Activated CD4-positive, alpha-beta T cell treated with anti-CD3 and anti-CD28 coated beads for 36 hours (primary cell): ENCODE measurements around the gene CMIP. TPM values are rescaled to one million over a fixed set of nuclear protein-coding genes. Genes with fewer than 3 reads are reported as not detected.

ENCODE experiments used
- ATAC-seq: fragments of 200-7000 bp; cut with Tn5 transposase; one replicate; pipeline ENCODE4 v1.10.0; 2021; ENCODE audit warnings: mild to moderate bottlenecking, moderate library complexity
- CTCF ChIA-PET: fragments of 350-600 bp; sonication (Branson Sonifier 250); formaldehyde crosslinking; loops from one replicate; lab custom pipeline; 2021; ENCODE audit warnings: antibody characterized with exemption; lab: Charles Lee
- POLR2A ChIA-PET: fragments of 350-600 bp; sonication (Branson Sonifier 250); formaldehyde crosslinking; loops from one replicate; lab custom pipeline; 2021; ENCODE audit warnings: antibody characterized with exemption, inconsistent platforms; lab: Charles Lee
- DNase-seq: peaks from one replicate; pipeline ENCODE4 v3.0.0-alpha.2; 2020
- H3K27ac Mint-ChIP-seq: one replicate; pipeline ENCODE4 v1.8.0; 2021; ENCODE audit warnings: mixed read lengths
- H3K27me3 Mint-ChIP-seq: one replicate; pipeline ENCODE4 v1.8.0; 2021; ENCODE audit warnings: mixed read lengths
- H3K36me3 Mint-ChIP-seq: one replicate; pipeline ENCODE4 v1.8.0; 2021; ENCODE audit warnings: low read depth, mixed read lengths
- H3K4me1 Mint-ChIP-seq: one replicate; pipeline ENCODE4 v1.8.0; 2021; ENCODE audit warnings: mixed read lengths
- H3K4me3 Mint-ChIP-seq: one replicate; pipeline ENCODE4 v1.8.0; 2021; ENCODE audit warnings: mild to moderate bottlenecking, moderate library complexity, mixed read lengths
- H3K9me3 Mint-ChIP-seq: one replicate; pipeline ENCODE4 v1.8.0; 2021; ENCODE audit warnings: low read depth, mixed read lengths
- intact Hi-C, 2 experiments: fragments of 100-400 bp; cut with DNase I in 1 of 2; cut with micrococcal nuclease in 1 of 2; formaldehyde crosslinking; loops; one replicate each; pipeline versions ENCODE4 v1.14.2 to v1.15.1; 2022 to 2024; cut with DNase I, micrococcal nuclease
- total RNA-seq, 2 experiments: library from RNA; stranded (reverse); gene quantifications; one replicate each; pipeline ENCODE4 v1.2.3, GENCODE V29; 2021

CMIP gene
- total RNA-seq, 2 experiments from 2014 or later, result 39.1 to 40.3 TPM

- no peak overlapping the region for H3K4me3 Mint-ChIP-seq
- H3K36me3 Mint-ChIP-seq, result peaks cover 5% of the 10 kb centered on the region
- peak overlapping the region; percentile 22 for H3K27ac Mint-ChIP-seq
- POLR2A ChIA-PET, result no interaction called here
- H3K4me1 Mint-ChIP-seq, result no peaks in the 10 kb centered on the region
- intact Hi-C loops, result no loop called here
- no peaks in the 10 kb centered on the region for H3K9me3 Mint-ChIP-seq
- CTCF ChIA-PET, result interaction anchor here (0.7 kb wide), 1 partner anchor 678 kb away, joined by 3 read pairs; no protein-coding TSS in a partner anchor
- H3K27me3 Mint-ChIP-seq, result no peaks in the 10 kb centered on the region
- DNase-seq (no peak), ATAC-seq (no peak)
Observed at GRCh38 chr16:81611721-81612120, 167.1 kb downstream of the CMIP start.

- Mint-ChIP-seq H3K4me1 (peaks cover 2% of the 10 kb centered on the region), H3K9me3 (no peaks in the 10 kb centered on the region), H3K27ac (no peak overlapping the region), H3K36me3 (peaks cover 6% of the 10 kb centered on the region), H3K4me3 (no peak overlapping the region), H3K27me3 (no peaks in the 10 kb centered on the region)
- DNase-seq (no peak), ATAC-seq (no peak)
- intact Hi-C loops, result no loop called here
- ChIA-PET POLR2A (no interaction called here), CTCF (interaction anchor here (0.7 to 1.0 kb wide), 2 partner anchors 18 to 101 kb away, joined by 3 read pairs; no protein-coding TSS in a partner anchor)
Observed at GRCh38 chr16:81612351-81613163, 167.9 kb downstream of the CMIP start.

GRCh38 chr16:81614171-81614570 is 169.6 kb downstream of the CMIP start:
- ChIA-PET CTCF (interaction anchor here (1.0 kb wide), 1 partner anchor 259 kb away, joined by 3 read pairs; no protein-coding TSS in a partner anchor), POLR2A (no interaction called here)
- Mint-ChIP-seq H3K4me1 (peaks cover 3% of the 10 kb centered on the region), H3K27me3 (no peaks in the 10 kb centered on the region), H3K36me3 (peaks cover 6% of the 10 kb centered on the region), H3K9me3 (no peaks in the 10 kb centered on the region), H3K27ac (no peak overlapping the region), H3K4me3 (no peak overlapping the region)
- intact Hi-C loops, result no loop called here
- ATAC-seq, result no peak
- no peak for DNase-seq

- ATAC-seq (no peak), DNase-seq (no peak)
- POLR2A ChIA-PET, result interaction anchor here (1.1 kb wide), 1 partner anchor 46 kb away, joined by 3 read pairs; no protein-coding TSS in a partner anchor
- Mint-ChIP-seq H3K27me3 (no peaks in the 10 kb centered on the region), H3K27ac (no peak overlapping the region), H3K36me3 (peaks cover 6% of the 10 kb centered on the region), H3K4me3 (no peak overlapping the region), H3K4me1 (peaks cover 3% of the 10 kb centered on the region), H3K9me3 (no peaks in the 10 kb centered on the region)
- intact Hi-C loops, result loop anchor here in 1 of 2 experiments (1.0 kb wide), 1 partner anchor 20 kb away; no protein-coding TSS in a partner anchor
- CTCF ChIA-PET, result no interaction called here
Observed at GRCh38 chr16:81614654-81615359, 170.2 kb downstream of the CMIP start.

- no peak for DNase-seq
- Mint-ChIP-seq H3K9me3 (no peaks in the 10 kb centered on the region), H3K36me3 (peaks cover 6% of the 10 kb centered on the region), H3K4me1 (peaks cover 3% of the 10 kb centered on the region), H3K27ac (no peak overlapping the region), H3K27me3 (no peaks in the 10 kb centered on the region), H3K4me3 (no peak overlapping the region)
- ChIA-PET CTCF (interaction anchor here (0.7 kb wide), 1 partner anchor 981 kb away, joined by 4 read pairs; no protein-coding TSS in a partner anchor), POLR2A (interaction anchor here (0.6 to 1.1 kb wide), 2 partner anchors 47 to 56 kb away, joined by 3 to 12 read pairs; no protein-coding TSS in a partner anchor)
- intact Hi-C loops, result loop anchor here in 1 of 2 experiments (1.0 kb wide), 1 partner anchor 20 kb away; no protein-coding TSS in a partner anchor
- ATAC-seq, result no peak
Observed at GRCh38 chr16:81615411-81615810, 170.8 kb downstream of the CMIP start.

- Mint-ChIP-seq H3K36me3 (peaks cover 6% of the 10 kb centered on the region), H3K4me3 (no peak overlapping the region), H3K4me1 (peaks cover 3% of the 10 kb centered on the region), H3K27me3 (no peaks in the 10 kb centered on the region), H3K9me3 (no peaks in the 10 kb centered on the region), H3K27ac (peak overlapping the region; percentile 92)
- ATAC-seq (no peak), DNase-seq (no peak)
- ChIA-PET POLR2A (interaction anchor here (0.6 to 1.1 kb wide), 3 partner anchors 47 to 146 kb away, joined by 3 to 12 read pairs (median 3); no protein-coding TSS in a partner anchor), CTCF (interaction anchor here (0.7 to 1.3 kb wide), 3 partner anchors 98 to 981 kb away, joined by 3 to 4 read pairs (median 4); no protein-coding TSS in a partner anchor)
- intact Hi-C loops, result loop anchor here in 1 of 2 experiments (1.0 kb wide), 4 partner anchors 17 to 172 kb away; partner anchors contain the start of gene CMIP
Observed at GRCh38 chr16:81615833-81616232, 171.2 kb downstream of the CMIP start.

- POLR2A ChIA-PET, result interaction anchor here (1.0 to 1.1 kb wide), 2 partner anchors 48 to 146 kb away, joined by 3 read pairs; no protein-coding TSS in a partner anchor
- peak overlapping the region; percentile 92 for H3K27ac Mint-ChIP-seq
- peak overlapping the region; percentile 28 for H3K4me3 Mint-ChIP-seq
- peaks cover 3% of the 10 kb centered on the region for H3K4me1 Mint-ChIP-seq
- CTCF ChIA-PET, result interaction anchor here (0.6 to 1.3 kb wide), 4 partner anchors 57 to 212 kb away, joined by 3 to 4 read pairs (median 3); no protein-coding TSS in a partner anchor
- DNase-seq, result peak; percentile 88
- intact Hi-C loops, result loop anchor here in 1 of 2 experiments (1.0 kb wide), 3 partner anchors 17 to 172 kb away; partner anchors contain the start of gene CMIP
- H3K9me3 Mint-ChIP-seq, result no peaks in the 10 kb centered on the region
- no peaks in the 10 kb centered on the region for H3K27me3 Mint-ChIP-seq
- peak; percentile 98 for ATAC-seq
- peaks cover 6% of the 10 kb centered on the region for H3K36me3 Mint-ChIP-seq
Observed at GRCh38 chr16:81616321-81617020, 171.9 kb downstream of the CMIP start.

GRCh38 chr16:81617021-81617346 is 172.4 kb downstream of the CMIP start:
- ATAC-seq (no peak), DNase-seq (no peak)
- Mint-ChIP-seq H3K4me3 (peak overlapping the region; percentile 28), H3K4me1 (peaks cover 3% of the 10 kb centered on the region), H3K36me3 (peaks cover 6% of the 10 kb centered on the region), H3K9me3 (no peaks in the 10 kb centered on the region), H3K27ac (peak overlapping the region; percentile 92), H3K27me3 (no peaks in the 10 kb centered on the region)
- CTCF ChIA-PET, result interaction anchor here (0.6 to 1.3 kb wide), 4 partner anchors 57 to 213 kb away, joined by 3 to 4 read pairs (median 3); no protein-coding TSS in a partner anchor
- POLR2A ChIA-PET, result interaction anchor here (1.0 kb wide), 1 partner anchor 147 kb away, joined by 3 read pairs; no protein-coding TSS in a partner anchor
- intact Hi-C loops, result no loop called here

- DNase-seq (no peak), ATAC-seq (no peak)
- Mint-ChIP-seq H3K27ac (no peak overlapping the region), H3K36me3 (peaks cover 6% of the 10 kb centered on the region), H3K4me1 (peaks cover 3% of the 10 kb centered on the region), H3K9me3 (no peaks in the 10 kb centered on the region), H3K27me3 (no peaks in the 10 kb centered on the region), H3K4me3 (no peak overlapping the region)
- ChIA-PET POLR2A (no interaction called here), CTCF (no interaction called here)
- intact Hi-C loops, result no loop called here
Observed at GRCh38 chr16:81618187-81618586, 173.6 kb downstream of the CMIP start.

- H3K27me3 Mint-ChIP-seq, result no peaks in the 10 kb centered on the region
- H3K36me3 Mint-ChIP-seq, result peaks cover 8% of the 10 kb centered on the region
- H3K4me1 Mint-ChIP-seq, result peaks cover 6% of the 10 kb centered on the region
- no peaks in the 10 kb centered on the region for H3K9me3 Mint-ChIP-seq
- ATAC-seq (no peak), DNase-seq (no peak)
- ChIA-PET CTCF (interaction anchor here (0.5 kb wide), 1 partner anchor 253 kb away, joined by 3 read pairs; no protein-coding TSS in a partner anchor), POLR2A (no interaction called here)
- no peak overlapping the region for H3K27ac Mint-ChIP-seq
- no peak overlapping the region for H3K4me3 Mint-ChIP-seq
- intact Hi-C loops, result no loop called here
Observed at GRCh38 chr16:81618661-81619060, 174.1 kb downstream of the CMIP start.
